Measurements from ENCODE around the gene C16orf92. TPM values are rescaled to one million over a fixed set of nuclear protein-coding genes. Genes with fewer than 3 reads are reported as not detected.
A peak's percentile ranks its signal among the peaks of the same experiment; 100 is the strongest.

C16orf92 gene
- total and polyA plus RNA-seq, 2 of the 13 experiments (the other 11 are each of a cell fraction or from before 2014, with no cell fraction given) = not detected

- TF ChIP-seq HBP1 (CRISPR knock-in tag; IDR thresholded peaks at IDR 0.05; ENCODE audit: low read depth) (no peak; the same call in 1 of the 2 replicates), AHDC1 (CRISPR knock-in tag; IDR thresholded peaks at IDR 0.05; ENCODE audit: borderline replicate concordance) (peak; percentile 63; the same call in 1 of the 2 replicates), CENPX (CRISPR knock-in tag; IDR thresholded peaks at IDR 0.05) (no peak), ZNF891 (CRISPR knock-in tag; IDR thresholded peaks at IDR 0.05) (no peak), ATF5 (CRISPR knock-in tag; IDR thresholded peaks at IDR 0.05; ENCODE audit: low read depth) (no peak), FOSL2 (CRISPR knock-in tag; IDR thresholded peaks at IDR 0.05) (no peak; the same call in none of the 2 replicates), CAMTA2 (CRISPR knock-in tag; IDR thresholded peaks at IDR 0.05; ENCODE audit: borderline replicate concordance) (no peak; the same call in 1 of the 2 replicates), SRY (CRISPR knock-in tag; IDR thresholded peaks at IDR 0.05) (0 out of 2 replicates have a peak, but pooled peaks have one; percentile 52), DMAP1 (CRISPR knock-in tag; IDR thresholded peaks at IDR 0.05) (no peak), CSRNP1 (CRISPR knock-in tag; IDR thresholded peaks at IDR 0.05) (no peak), RARA (CRISPR knock-in tag; IDR thresholded peaks at IDR 0.05) (no peak; the same call in 1 of the 2 replicates), HINFP (CRISPR knock-in tag; IDR thresholded peaks at IDR 0.05; ENCODE audit: low read depth) (no peak), SALL2 (CRISPR knock-in tag; IDR thresholded peaks at IDR 0.05) (no peak), ZNF33A (CRISPR knock-in tag; IDR thresholded peaks at IDR 0.05; ENCODE audit: borderline replicate concordance) (0 out of 2 replicates have a peak, but pooled peaks have one; percentile 17), HDAC1 (CRISPR knock-in tag; IDR thresholded peaks at IDR 0.05) (no peak; the same call in 1 of the 2 replicates), ZNF33B (CRISPR knock-in tag; IDR thresholded peaks at IDR 0.05) (peak; percentile 19; the same call in 1 of the 2 replicates), ASH2L (IDR thresholded peaks at IDR 0.05; ENCODE audit: insufficient read length, low read depth, low read length) (peak; percentile 25), ZNF3 (CRISPR knock-in tag; IDR thresholded peaks at IDR 0.05) (0 out of 2 replicates have a peak, but pooled peaks have one; percentile 3)
Observed at GRCh38 chr16:30065943-30066760, 43.2 kb downstream of the C16orf92 start (continued).
